C4-2B (cell line): Measurements from ENCODE around the gene ZNF146.

ENCODE experiments used
- CTCF ChIP-seq: fragments of 450-650 bp; conservative IDR thresholded peaks from 2 replicates; pipeline ENCODE4 v1.5.1; 2017; ENCODE audit warnings: mild to moderate bottlenecking
- ZFX ChIP-seq: fragments of 450-650 bp; IDR thresholded peaks from 2 replicates; pipeline ENCODE4 v1.6.1; 2017

- no peak for TF ChIP-seq CTCF
- no peak for TF ChIP-seq ZFX
These were observed 18.7 kb upstream of the ZNF146 start for GRCh38 chr19:36196249-36196648.
